GM12878 (cell line): Measurements from ENCODE around the gene PCDHGB1.
"Not testable (repeated sequence)": the region's sequence is repeated elsewhere in the genome, so short reads cannot be mapped to it uniquely, and the experiment has no call there.

Source experiments
- EP300 ChIP-seq, 2 experiments: fragments of 150-350 bp in 1 of 2; IDR thresholded peaks; 2 replicates each; pipeline ENCODE4 v1.6.1; 2011 to 2012; ENCODE audit warnings: low read depth in 2 of 2, low read length in 2 of 2, borderline replicate concordance in 1 of 2, improper control_type of control experiment in 1 of 2, inconsistent platforms in 1 of 2; ENCODE audit not compliant: control insufficient read depth in 1 of 2
- ESRRA ChIP-seq: IDR thresholded peaks from 2 replicates; pipeline ENCODE4 v1.6.1; 2012; ENCODE audit warnings: mild to moderate bottlenecking, low read length, improper control_type of control experiment
- IRF4 ChIP-seq: IDR thresholded peaks from 2 replicates; pipeline ENCODE4 v1.6.1; 2011; ENCODE audit warnings: low read depth, low read length
- NFYA ChIP-seq: IDR thresholded peaks from 2 replicates; pipeline ENCODE4 v1.6.1; 2011; ENCODE audit warnings: low read depth, mild to moderate bottlenecking, low read length, improper control_type of control experiment, borderline replicate concordance
- POLR2A ChIP-seq: IDR thresholded peaks from 2 replicates; pipeline ENCODE4 v1.6.1; 2011; ENCODE audit warnings: low read depth, mild to moderate bottlenecking, low read length
- RAD21 ChIP-seq: IDR thresholded peaks from 2 replicates; pipeline ENCODE4 v1.6.1; 2011; ENCODE audit warnings: mild to moderate bottlenecking, low read depth, low read length, moderate library complexity; ENCODE audit not compliant: insufficient read depth
- REST ChIP-seq: IDR thresholded peaks from 2 replicates; pipeline ENCODE4 v1.6.1; 2012; ENCODE audit warnings: mild to moderate bottlenecking, low read depth, low read length
- TF ChIP-seq, protein P1 (sequence below), 3 experiments: IDR thresholded peaks in 2 of 3; conservative IDR thresholded peaks in 1 of 3; 2 replicates each; pipeline ENCODE4 v1.5.1; 2011; ENCODE audit warnings: low read depth in 3 of 3, low read length in 3 of 3, mild to moderate bottlenecking in 3 of 3, control low read depth in 2 of 3, moderate library complexity in 2 of 3, inconsistent platforms in 1 of 3, mixed read lengths in 1 of 3; ENCODE audit not compliant: control insufficient read depth in 2 of 3, insufficient read depth in 1 of 3; ENCODE audit errors: extremely low read depth in 1 of 3
- TF ChIP-seq, protein P2 (sequence below): IDR thresholded peaks from 2 replicates; pipeline ENCODE4 v1.6.1; 2012; ENCODE audit warnings: low read depth, low read length, improper control_type of control experiment

DNA sequence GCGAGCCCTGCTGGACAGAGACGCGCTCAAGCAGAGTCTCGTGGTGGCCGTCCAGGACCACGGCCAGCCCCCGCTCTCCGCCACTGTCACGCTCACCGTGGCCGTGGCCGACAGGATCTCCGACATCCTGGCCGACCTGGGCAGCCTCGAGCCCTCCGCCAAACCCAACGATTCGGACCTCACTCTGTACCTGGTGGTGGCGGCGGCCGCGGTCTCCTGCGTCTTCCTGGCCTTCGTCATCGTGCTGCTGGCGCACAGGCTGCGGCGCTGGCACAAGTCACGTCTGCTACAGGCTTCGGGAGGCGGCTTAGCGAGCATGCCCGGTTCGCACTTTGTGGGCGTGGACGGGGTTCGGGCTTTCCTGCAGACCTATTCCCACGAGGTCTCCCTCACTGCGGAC is 17.3 kb upstream of the PCDHGB1 start:
- TF ChIP-seq, protein P1, sequence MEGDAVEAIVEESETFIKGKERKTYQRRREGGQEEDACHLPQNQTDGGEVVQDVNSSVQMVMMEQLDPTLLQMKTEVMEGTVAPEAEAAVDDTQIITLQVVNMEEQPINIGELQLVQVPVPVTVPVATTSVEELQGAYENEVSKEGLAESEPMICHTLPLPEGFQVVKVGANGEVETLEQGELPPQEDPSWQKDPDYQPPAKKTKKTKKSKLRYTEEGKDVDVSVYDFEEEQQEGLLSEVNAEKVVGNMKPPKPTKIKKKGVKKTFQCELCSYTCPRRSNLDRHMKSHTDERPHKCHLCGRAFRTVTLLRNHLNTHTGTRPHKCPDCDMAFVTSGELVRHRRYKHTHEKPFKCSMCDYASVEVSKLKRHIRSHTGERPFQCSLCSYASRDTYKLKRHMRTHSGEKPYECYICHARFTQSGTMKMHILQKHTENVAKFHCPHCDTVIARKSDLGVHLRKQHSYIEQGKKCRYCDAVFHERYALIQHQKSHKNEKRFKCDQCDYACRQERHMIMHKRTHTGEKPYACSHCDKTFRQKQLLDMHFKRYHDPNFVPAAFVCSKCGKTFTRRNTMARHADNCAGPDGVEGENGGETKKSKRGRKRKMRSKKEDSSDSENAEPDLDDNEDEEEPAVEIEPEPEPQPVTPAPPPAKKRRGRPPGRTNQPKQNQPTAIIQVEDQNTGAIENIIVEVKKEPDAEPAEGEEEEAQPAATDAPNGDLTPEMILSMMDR (IDR thresholded peaks at IDR 0.05 in 2 of 3, conservative IDR thresholded peaks at IDR 0.05 in 1 of 3; ENCODE audit: control insufficient read depth in 2 of 3, extremely low read depth in 1 of 3, insufficient read depth in 1 of 3, low read depth in 3 of 3, low read length in 3 of 3), result not testable (repeated sequence)
- TF ChIP-seq EP300 (IDR thresholded peaks at IDR 0.05; ENCODE audit: borderline replicate concordance in 1 of 2, control insufficient read depth in 1 of 2, low read depth in 2 of 2, low read length in 2 of 2); ESRRA; POLR2A; IRF4; REST; NFYA; RAD21: not testable (repeated sequence)
- TF ChIP-seq, protein P2, sequence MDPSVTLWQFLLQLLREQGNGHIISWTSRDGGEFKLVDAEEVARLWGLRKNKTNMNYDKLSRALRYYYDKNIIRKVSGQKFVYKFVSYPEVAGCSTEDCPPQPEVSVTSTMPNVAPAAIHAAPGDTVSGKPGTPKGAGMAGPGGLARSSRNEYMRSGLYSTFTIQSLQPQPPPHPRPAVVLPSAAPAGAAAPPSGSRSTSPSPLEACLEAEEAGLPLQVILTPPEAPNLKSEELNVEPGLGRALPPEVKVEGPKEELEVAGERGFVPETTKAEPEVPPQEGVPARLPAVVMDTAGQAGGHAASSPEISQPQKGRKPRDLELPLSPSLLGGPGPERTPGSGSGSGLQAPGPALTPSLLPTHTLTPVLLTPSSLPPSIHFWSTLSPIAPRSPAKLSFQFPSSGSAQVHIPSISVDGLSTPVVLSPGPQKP, result not testable (repeated sequence)
